GM18868 (cell line): Measurements from ENCODE around the gene LIPE.

Experiments used
- ATAC-seq: cut with Tn5 transposase; IDR thresholded peaks from one replicate; pipeline ENCODE4 v1.9.1; 2021; ENCODE audit warnings: mild to moderate bottlenecking, moderate library complexity; ENCODE audit not compliant: unreplicated experiment

The LIPE gene

GRCh38 chr19:42420055-42420544, 7.1 kb downstream of the LIPE start:
- ATAC-seq: no peak

- ATAC-seq: no peak
Observed at GRCh38 chr19:42419309-42419708, 7.9 kb downstream of the LIPE start.

GRCh38 chr19:42412661-42413076, 14.5 kb downstream of the LIPE start:
- no peak for ATAC-seq

- no peak for ATAC-seq
Observed at GRCh38 chr19:42412227-42412626, 15.0 kb downstream of the LIPE start.

GRCh38 chr19:42411581-42412178, 15.5 kb downstream of the LIPE start:
- ATAC-seq: no peak

- ATAC-seq: no peak
Observed at GRCh38 chr19:42410371-42410770, 16.8 kb downstream of the LIPE start.

DNA sequence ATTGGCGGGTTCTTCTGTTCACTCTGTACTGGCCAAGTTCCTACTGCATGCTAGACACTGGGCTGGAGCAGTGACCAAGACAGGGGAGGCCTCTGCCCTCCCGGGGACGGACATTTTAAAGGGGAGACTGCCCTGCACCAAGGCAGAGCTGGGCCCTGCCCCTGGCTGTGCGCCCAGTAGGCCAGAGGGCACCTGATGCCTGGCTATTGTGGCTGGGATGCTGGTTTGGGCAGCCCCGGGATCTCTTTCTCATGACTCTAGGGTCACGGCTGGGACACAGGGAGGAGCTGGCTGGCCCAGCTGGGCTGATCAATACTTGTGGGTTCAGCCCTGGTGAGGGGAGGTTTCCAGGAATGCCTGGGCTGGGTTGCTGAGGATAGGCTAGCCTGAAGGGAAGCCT, 17.7 kb downstream of the LIPE start:
- ATAC-seq: no peak

DNA sequence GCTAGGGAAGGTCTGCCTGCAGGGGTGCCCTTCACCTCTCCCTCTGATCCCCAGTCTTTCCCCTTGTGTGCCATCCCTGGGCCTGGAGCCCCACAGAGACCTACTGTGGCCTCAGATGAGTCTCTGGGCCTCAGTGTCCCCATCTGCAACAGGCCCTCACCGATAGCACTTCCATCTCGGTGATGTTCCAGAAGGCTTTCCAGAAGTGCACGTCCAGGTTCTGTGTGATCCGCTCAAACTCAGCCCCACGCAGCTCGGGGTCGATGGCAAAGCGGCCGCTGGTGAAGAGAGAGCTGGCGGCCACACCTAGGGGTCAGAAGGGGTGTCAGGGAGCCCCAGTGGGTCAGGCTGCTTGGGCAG, 19.4 kb downstream of the LIPE start:
- ATAC-seq: no peak

- no peak for ATAC-seq
Observed at GRCh38 chr19:42407085-42407815, 19.9 kb downstream of the LIPE start.

DNA sequence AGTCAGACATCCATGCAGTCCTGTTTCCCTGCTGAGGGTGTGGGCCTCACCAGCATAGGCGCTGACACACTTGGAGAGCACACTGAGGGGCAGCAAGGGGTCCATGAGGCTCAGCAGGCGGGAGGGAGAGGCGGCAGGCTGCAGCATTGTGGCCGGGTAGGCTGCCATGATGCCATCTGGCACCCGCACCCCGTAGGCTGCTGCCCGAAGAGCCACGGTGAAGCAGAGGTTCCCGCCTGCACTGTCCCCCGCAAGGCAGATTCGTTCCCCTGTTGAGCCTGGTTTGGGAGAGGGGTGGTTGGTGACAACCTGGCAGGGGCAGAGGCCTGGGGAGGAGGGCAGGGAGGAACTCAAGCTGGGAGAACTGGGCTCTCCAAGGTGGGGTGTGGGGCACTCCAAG, 21.1 kb downstream of the LIPE start:
- no peak for ATAC-seq

DNA sequence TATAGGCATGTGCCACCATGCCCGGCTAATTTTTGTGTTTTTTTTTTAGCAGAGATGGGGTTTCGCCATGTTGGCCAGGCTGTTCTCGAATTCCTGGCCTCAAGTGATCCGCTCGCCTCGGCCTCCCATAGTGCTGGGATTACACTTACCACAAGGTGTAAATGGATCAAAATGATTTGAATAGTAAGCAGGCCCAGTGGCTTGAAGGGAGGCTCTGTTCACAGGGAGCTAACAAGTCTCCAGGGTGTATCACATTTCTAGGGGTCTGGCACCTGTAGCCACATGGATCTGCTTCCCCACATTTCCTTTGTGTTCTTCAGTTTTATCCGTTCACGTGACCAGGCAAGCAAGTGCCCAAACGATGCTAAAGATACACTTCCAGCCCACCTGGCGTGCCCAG, 23.6 kb downstream of the LIPE start:
- no peak for ATAC-seq

- no peak for ATAC-seq
Observed at GRCh38 chr19:42402376-42403116, 24.6 kb downstream of the LIPE start.

GRCh38 chr19:42401365-42402303, 25.6 kb downstream of the LIPE start:
- no peak for ATAC-seq

DNA sequence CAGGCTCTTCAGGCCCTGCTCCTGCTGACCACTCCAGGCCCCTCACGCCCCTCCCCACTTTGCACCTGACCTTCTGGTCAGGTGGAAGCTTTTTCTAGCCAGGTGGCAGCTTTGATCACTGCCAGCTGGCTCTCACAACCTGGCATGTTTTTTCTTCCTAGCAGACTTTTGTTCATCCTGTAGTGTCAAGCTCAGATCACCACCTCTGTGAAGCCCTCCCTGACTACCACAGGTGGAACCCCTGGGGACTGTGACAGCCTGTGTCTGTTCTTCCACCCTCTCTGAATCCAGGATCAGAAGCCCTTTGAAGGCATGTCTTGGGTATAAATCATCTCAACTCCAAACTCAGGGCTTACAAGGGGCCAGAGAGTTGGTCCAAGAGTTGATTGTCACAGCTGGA, 26.8 kb downstream of the LIPE start:
- ATAC-seq: no peak

DNA sequence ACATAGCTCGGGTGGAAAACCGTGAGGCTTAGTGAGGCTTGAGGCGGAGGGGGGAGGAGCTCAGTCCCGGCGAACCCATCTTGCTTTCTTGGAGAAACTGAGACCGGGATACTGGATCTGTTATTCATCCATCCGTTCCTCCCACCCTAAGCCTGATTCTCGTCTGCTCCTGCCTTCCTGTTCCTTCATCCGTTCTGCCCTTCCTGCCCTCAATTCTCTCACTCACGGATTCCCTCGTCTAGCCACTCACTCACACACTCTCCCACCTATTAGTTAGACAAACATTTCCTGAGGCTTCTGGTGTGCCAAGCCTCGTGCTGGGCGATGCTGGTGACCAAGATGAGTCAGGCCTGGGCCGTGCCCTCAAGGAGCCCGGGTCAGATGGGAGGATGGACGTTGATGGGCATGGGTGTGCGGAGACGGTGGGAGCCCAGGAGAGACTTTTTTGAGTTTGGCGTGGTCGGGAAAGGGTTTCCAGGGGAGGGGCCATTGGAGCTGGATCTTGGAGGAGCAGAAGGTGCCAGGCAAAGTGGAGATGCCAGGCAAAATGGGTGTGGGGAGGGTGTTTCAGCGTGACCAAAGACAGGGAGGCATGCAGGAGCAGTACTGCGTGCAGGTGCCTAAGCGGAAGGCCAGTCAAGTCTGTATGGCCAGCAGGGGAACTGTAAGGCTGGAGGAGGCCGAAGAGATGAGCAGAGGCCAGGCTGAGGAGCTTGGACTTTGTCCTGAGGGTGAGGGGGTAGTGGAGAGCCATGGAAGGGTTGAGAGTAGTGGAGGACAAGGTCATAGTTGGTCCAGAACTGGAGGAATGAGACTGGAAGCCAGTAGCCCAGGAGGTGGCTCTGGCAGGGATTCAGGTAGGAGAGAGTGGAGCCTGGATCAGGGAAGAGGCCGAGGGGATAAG, 29.7 kb downstream of the LIPE start:
- ATAC-seq: no peak

DNA sequence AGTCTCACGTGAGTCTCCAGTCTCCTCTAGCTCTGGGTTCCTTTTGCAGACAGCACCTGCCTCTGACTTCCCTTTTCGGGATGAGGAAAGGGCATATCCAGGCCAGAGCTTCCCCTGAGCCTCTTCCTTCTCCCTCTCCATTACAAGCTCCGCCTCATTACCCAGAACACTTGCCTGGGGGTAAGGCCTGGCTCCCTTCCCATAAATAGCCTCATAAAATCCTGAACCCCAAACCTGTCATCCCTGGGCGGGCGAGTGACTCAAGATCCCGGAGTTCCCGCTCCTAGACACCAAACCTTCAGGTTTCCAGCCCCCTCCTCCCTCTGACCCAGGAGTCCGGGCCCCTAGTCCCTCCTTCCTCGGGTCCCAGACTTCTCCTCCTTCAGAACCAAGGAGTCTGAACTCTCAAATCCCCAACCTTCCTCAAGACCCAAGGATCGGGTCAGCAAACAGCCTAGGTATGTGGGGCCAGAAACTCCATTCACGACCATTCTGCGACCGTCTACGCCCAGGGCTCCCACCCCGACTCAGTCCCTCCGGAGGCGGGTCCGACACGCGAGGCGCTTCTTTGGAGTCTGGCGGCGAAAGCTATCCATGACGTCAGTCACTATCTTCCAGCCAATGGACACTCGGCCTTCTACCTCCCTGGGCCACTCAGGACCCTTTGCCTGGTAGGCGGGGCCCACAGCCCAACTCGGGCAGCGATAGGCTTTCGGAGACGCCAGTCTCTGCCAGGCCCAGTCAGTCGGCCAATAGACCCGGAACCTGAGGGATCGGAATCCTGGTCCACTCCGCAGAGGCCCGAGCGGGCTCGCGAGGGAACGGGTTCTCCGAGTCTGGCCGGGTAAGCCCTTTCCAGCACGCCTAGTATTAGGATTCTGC, 30.6 kb downstream of the LIPE start:
- ATAC-seq: peak; percentile 95

DNA sequence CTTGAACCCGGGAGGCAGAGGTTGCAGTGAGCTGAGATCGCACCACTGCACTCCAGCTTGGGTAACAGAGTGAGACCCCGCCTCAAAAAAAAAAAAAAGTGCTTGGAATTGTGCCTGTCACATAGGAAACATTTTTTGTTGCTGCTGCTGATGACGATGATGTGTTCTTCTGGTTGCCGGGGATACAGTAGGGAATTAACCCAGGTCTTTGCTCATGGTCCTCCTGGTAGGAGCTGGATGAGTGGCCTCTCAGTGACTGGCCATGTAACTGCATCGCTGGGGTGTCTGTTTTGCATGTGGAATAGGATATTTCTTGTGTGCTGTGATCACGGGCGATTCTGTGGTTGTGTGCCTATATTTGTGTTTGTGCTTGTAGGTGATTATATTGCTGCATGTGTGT, 32.4 kb downstream of the LIPE start:
- no peak for ATAC-seq

DNA sequence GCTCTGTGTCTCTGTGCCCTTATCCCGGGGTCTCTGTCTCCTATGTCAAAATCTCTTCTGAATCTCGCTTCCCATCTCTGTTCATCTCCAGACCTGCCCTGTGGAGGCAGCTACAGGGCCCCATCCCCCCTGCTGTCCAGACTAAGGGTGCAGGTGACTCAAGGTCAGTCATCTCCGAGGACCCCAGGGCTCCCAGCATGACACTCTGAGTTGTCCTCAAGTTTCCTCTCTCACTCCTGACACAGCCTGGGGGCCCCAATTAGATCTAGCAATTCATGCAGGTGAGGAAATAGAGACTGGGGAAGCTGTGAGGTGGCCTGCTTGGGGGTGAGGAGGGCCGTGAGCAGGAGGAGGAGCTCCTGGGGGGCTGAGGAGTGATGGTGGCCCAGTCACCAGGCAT, 35.0 kb downstream of the LIPE start:
- ATAC-seq: no peak

DNA sequence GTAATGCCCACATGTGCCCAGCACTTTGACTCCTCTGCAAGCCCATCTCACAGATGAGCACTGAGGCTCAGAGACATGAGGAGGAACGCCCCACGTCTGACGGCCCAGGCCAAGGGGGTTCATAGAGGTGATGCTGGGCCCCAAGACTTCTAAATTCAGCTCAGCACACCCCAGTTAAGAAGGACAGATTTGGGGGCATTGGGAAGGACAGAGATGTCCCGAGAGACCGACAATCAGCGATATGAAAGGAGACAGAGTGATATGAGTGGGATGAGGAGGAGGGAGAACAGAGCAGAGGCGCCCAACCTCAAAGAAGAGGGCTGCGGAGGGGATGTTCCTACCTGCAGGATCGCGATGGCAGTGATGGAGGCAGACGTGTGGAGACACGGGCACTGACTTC, 37.3 kb downstream of the LIPE start, which contains the start of gene CNFN:
TSS of gene CNFN (minus strand) at position 399 of the 400 bp plus-strand sequence. CDS start 1,260 bp downstream, outside the sequence.
- no peak for ATAC-seq
